ENCODE results near the gene AKAP13.
A peak's percentile ranks its signal among the peaks of the same experiment; 100 is the strongest.

Gene AKAP13

DNA sequence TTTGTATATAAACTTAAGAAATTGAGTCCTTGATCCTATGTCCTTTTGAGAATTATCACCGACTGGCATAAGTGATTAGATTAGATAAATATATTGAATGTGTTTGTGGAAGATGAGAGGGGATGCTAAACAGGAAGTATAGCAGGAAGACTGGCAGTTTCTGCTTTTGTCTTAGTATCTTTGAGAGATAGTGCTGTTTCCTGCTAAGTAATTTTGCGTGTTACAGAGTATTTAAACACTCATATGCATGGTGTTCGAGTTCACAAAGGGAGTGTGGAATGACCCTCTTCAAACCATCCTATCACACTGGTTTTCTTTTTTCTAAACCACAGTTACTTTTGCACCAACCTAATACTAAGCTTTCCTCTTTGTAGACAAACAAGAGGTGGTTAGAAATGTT is 308.3 kb downstream of the AKAP13 start:
- no peak for DNase-seq

DNA sequence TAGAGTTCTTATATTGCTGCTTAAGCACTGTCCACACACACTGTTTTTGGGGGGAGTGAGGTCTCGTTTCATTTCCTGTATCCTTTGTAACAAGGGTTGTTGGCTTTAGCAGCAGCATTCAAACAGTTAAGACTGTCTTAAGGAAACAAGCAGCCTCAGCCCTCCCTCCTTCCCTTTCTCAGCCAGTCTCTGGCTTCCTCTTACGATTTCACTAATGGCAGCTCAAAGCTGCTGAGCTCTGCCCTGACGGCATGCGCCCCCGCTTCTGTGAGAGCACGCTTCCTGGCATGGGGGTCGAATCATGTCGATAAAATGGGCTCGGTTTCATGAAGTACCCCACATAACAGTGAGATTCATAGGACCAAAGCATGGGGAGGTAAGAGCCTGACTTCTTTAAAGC is 309.3 kb downstream of the AKAP13 start:
- peak; percentile 51 for DNase-seq

DNA sequence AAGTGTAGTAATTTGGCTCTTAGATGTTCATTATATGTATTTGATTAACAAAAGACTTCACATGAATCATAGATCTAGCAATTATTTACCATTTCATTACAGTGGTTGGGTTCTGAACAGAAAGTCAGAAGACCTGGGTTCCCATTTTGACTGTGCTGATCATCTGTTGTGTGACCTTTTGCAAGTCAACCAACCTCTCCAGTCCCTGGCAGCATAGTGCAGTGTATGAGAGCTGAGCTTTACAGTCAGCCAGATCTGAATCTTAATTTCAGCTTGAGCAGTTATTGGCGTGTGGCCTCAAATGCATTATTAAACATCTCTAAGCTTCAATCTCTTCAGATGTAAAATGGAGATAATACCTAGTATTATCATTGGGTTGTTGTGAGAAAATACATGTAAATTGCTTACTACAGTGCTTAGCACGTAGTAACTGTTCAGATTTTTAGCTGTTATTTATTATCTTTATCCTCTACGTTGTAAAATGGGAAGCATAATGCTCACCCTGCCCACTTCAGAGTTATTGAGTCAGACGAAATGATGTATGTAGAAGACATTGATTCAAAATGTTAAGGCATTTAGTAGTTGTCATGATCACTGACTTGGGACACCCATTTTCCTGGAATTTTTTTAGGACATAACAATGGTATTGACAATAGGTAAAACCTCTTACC is 310.3 kb downstream of the AKAP13 start:
- no peak for DNase-seq

DNA sequence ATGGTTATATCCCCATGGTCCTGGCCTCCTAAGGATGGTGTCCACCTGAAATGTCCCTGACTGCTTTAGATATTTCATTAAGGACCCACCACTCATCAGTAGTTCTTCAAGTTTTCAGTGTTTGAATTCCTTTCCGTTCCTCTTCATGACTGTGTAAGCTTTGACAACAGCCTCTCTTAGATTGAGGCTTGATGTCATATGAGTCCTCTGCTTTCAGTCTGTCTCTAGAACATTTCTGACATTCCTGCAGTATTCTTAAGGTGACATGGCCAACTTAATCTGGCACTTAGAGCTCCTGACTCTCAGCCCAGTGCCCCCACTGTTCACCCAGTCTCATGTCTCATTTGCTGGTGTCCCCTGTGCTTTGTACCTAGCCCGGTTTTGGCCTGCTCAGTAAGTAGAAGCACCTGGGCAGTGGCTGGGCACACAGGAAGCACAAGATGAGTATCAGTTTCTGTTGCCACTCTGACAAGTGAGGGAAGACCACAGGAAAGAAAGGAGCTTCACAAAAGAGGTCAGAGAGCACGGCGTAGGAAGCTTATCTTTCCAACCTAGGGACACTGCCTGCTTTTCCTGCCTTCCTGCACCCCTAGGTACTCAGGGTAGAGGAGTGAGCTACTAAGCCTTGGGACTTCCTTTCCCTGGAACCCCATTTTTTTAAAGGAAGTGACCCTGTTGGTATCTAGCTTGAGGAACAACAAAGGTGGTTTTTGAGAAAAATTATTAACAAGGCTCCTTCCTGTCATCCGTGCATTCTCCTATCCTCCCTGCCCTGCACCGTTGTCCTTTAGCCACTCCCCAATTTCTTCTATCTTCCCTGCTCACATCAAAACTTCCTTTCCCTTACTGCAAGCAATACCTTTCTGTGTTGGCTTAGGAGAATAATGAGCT is 311.2 kb downstream of the AKAP13 start:
- DNase-seq = no peak

DNA sequence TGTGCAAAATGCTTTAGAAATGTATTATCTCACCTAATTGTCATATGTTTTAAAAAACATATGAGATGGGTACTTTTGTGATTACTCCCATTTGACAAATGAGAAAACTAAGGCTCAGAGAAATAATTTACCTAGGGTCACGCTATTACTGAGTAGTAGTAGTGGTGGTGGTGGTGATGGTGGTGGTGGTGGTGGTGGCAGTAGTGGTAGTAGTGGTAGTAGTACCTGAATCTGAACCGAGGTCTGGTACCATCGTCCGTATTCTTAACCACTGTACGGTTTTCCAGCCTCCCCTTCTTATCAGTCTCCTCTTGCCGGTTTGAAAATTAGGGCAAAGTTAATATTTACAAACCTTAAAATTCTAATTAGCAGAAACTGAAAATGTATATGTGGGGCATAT is 311.9 kb downstream of the AKAP13 start:
- DNase-seq = no peak

DNA sequence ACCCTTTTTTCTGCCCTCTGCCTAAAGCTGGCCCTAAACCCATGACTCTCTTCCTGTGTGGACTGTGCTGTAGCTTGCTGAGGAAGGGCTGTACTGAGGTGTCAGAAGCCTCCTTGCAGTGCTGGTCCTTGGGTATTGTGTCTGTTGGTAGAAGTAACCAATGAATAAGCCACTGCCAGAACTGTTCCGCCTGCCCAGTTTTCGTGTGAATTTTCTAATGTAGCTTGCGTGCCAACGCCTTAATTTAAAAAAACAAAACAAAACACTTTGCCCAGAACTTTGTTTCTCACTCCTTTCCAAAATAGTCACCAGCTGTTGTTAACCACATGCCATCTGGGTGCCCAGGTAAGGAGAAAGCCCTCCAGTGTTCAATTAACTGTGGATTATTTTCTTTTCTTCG is 312.5 kb downstream of the AKAP13 start:
- no peak for DNase-seq

DNA sequence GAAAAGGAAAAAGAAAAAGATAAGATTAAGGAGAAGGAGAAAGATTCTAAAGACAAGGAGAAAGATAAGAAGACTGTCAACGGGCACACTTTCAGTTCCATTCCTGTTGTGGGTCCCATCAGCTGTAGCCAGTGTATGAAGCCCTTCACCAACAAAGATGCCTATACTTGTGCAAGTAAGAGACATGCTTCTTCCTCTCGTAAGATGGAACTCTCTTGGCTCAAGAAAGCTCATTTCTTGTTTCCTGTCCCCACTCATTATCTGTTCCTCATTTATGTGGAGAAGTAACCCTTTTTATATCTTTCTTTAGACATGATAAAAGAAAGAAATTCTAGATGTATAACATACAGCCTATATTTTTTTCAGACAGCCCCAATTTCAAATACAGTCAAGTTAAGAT is 312.9 kb downstream of the AKAP13 start:
- no peak for DNase-seq

DNA sequence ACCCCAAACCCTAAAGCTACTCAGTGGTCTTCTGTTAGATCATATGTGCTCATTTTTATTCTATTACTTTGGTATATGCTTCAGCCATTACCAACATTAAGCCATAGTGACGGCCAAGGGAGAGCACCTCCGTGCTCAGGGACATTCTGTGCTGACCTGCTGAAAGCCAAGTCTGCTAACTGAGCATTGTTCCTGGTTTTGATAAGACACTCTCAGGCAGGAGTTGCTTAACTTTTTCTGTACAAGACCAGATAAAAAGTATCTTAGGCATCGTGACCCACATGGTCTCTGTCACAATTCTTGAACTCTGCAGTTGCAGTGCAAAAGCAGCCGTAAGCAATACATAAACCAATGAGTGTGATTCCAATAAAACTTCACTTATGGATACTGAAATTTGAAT is 313.7 kb downstream of the AKAP13 start:
- DNase-seq = no peak

DNA sequence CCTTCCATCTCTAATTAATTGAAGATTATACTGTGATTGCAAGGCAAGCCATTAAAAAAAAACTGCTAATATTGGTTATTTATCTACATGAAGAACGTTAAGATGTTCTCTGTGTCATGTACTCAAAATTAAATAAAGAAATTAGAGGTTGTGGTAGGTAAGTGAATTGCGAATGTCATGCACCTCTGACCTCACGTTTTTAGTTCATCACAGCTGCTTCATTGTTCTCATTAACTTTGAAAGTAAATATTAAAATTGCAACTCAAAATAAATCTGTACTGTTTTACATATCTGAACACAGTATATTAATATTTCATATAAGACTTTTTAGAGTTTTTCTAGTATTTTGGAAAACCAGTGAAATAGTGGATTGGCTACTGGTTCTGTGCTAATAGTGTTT is 320.4 kb downstream of the AKAP13 start:
- no peak for DNase-seq

DNA sequence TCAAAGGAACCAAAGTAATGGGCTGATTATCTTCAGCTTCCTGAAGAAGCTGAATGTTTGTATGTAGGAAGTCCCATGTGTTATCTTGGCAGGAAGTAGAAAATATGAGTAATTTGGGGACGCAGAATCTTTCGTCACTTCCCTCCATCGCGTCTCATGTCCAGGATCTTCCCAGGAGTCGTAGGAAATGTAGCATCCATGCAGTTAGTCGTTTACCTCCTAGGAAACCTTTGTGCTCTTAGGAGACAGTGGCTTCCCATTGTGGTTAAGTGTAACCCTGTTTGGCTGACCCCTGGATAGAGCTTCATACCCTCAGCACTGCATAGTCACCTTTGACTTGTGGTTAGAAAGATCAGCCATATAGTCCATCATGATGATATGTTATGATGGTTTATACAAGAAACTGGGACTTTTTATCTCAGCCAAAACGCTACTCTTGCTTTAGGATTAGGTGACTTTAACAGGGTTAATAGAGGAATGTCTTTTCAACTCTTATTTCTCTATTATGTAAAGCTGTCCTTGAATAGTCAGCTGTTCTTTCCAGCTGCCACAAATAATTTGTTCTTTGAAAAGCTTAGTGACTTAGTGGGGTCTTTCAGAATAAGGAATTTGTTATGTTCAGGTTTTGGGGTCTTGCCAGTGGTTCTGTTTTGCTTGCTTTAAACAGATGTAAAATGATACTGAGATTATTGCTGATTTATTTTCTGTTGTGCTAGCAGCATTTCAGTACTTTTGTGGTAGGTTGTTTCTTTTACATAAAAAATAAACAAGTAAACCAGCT is 322.1 kb downstream of the AKAP13 start:
- peak; percentile 48 for DNase-seq

DNA sequence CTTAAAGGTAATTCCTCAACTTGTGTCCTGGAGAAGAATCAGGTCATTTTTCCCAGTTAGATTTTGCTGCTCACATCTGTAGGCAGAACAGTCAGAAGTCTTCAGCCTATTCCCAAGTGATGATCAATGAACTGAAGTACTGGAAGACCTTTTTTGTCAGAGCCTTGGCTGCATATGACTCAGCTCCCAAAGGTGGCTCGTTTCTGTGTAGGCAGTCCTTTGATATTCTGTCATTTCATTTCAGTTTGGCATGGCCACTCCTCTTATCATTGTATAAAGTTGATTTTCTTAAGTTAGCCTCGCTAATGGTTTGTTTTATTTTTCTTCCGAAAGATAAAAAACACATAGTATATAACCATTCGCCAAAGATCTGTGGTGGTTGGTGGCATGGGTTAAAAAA is 323.7 kb downstream of the AKAP13 start:
- no peak for DNase-seq

DNA sequence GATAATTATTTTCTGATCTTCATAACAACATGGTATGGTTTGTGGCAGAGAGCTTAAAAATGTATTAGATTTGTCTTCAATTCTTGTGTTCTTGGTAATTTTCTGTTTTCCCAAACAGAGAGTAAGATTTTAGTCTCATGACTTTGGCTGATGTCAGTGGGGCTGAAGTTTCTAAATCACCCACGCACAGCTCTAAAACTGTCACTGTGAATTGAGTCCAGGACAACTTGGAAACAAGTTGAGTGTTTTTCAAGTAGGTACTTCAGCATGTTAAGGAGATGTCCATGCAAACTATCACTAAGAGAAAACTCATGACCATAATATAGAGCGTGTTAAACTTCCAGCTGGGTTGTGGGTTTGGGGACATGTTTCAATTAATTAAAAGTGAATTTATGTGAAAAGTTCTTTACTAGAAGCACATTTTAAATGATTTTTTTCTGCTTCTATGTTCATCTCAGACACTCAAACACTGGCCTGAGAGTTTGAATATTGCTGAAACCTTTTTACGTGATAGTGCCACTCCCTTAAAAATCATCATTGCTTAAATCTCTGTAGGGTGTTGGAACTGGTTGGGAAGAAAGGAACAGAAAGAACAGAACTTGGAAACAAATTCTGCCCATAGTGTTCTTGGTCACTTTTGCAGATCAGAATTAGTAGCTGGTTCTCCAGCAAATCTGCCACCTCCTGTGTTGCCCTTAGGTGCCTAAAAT is 324.5 kb downstream of the AKAP13 start:
- no peak for DNase-seq

DNA sequence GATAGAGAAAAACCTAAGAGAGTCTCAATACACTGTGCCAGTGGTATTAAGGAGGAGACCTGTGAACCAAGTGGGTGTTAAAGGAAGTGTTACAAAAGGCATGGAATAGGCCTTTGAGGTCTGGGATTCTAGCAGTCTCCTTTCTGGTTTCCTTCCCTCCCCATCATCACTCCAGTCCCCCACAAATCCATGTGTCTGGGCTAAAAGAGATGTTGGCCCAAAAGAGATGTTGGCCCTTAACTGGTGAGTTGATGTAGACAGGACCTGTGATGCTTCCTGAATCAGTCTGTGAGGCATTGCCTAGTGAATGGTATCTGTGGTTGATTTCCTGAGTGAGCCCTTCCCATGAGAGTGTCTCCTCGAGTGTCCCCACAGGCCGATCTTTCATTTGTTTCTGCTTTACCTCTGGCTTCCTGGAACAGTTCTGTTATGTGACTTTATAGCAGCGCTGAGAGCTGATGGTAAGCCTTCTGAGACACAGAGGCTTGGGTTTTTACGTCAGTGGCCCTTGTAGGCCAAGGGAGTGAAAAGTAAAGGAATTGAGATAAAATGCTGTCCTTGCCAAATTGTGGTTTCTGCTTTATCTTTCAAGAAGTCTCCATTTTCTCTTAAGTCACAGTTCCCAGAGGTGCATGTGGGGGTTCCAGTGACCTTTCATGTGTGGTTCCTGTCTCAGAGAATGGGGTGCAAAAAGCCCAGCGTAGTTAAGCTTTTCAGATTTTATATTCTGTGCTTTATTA is 326.5 kb downstream of the AKAP13 start:
- DNase-seq = no peak

DNA sequence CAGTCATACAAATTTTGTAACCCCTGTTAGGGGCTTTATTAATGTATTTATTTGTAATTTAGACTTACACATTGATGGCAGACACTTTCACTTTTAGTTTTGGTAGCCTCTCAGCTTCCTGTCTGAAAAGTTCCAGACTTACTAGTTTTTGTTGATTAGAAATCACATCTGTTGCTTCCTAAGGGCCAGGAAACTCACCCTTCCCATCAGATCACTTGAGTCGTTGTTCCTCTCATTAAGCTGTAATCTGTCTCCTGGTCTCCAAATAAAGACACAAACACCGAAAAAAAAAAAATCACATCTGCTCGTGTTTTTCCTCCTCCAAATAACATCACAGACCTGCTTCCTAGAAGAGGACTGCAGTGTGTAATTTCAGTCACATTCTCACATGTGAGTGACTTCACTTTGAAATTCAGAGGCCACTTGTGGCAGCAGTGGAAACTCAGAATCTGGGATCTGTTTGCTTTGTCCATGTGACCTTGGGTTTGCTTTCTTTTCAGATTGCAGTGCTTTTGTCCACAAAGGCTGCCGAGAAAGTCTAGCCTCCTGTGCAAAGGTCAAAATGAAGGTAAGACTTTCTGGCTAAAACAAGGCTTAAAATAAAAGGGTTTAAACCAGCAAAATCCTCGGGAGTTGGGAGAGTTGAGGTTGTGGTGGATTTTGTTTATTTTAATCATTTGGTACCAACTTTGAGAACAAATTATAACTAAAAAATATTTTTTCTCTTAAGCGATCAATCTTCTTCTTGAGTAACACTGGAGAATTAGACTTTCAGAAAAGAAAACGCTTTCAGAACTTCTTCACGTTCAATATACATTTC is 327.3 kb downstream of the AKAP13 start:
- no peak for DNase-seq

DNA sequence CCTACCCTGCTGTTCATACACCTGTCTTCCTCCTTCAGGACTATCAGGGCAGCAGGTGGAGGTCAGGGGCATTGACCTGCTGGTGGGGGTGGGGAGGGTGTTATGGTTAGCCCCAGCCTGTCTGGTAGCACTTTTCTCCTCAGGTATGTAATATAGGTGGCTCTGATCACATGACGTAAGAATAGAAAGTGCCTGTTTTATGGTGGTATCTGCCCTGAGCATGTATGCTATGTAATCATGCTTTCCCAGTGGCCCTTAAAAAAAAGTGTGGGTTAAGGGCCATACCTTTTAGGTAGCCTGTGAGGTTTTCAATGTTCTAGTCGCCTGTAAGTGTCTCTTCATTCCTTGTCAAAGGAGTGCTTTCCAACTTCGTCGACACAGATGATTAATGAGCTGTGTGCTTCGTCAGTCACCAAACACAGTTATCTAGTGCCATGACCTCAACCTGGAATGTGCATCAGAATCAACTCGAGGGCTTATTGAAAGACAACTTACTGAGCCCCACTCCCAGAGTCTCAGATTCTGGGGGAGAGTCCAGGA is 328.1 kb downstream of the AKAP13 start:
- DNase-seq = peak; percentile 34

DNA sequence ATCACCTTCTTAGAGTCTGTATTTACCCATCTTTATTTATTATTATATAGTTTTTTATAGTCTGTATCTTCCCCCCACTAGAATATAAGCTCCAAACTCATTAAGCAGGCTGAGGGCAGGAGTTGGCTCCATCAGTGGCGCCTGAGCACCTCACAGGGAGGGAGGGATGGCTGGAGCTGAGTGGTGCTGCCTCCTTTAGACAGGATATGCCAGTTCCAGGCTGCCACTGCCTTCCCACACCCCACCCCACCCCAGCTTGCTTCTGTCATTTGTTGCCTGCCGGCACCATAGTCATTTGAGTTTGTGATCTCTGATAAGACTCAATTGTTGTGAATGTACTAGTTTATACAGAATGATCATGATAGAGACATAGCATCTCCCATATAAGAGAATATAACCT is 328.8 kb downstream of the AKAP13 start:
- no peak for DNase-seq

DNA sequence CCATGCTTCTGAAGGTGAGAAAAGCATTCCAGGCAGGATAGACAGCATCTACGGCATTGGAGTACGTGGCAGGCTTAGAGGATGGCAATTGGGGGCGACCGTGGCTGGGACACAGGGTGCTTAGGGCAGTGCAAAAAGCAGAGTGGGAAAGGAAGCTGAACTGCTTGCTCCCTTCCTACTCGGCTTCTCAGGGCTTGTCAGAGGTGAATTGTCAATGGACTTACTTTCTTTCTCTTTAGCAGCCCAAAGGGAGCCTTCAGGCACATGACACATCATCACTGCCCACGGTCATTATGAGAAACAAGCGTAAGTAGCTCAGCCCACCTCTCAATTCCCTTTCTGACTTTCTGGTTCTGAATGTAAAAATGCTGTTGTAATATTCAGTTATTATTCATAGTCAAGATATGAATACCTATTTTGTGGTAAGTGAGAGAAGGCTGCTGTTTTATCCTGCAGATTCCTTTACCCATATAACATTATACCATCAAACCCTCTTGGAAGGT is 330.0 kb downstream of the AKAP13 start:
- DNase-seq = no peak

DNA sequence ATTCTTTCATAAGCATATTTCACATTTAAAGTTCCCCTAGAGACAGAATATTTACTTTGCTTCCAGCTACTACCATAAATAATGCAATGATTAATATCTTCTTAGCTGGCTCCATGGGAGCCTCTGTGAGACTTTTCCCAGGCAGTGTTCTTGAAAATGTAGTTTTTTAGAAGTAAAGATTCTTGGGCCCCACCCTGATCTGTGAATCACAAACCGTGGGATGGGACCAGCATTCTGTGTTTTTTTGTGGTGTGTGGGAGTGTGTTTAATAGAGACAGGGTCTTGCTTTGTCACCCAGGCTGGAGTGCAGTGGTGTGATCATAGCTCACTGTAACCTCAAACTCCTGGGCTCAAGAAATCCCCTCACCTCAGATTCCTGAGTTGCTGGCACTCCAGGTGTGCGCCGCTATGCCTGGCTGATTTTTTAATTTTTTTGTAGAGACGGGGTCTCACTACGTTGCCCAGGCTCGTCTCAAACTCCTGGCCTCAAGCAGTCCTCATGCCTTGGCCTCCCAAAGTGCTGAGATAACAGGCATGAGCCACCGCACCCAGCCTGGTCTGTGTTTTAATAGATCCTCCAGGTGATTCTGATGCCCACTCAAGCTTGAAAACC is 331.3 kb downstream of the AKAP13 start:
- DNase-seq = no peak

DNA sequence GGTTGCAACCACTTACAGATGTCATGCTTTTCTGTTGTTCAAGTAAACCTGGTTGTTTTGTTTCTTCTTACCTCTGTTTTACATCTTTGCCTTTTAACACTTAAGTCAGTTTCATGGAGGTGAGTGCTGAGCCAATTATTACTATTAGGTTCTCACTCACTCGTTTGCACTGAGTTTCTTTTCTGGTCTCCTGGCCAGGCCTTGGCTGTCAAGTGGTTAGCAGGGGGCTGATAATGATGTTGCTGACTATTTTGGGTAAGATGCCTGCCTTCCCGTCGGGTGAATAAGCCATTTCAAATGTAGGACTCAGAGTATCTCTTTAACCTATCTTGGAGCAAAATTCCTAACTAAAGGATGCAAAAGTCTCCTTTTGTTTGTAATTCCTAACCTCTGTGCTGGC is 335.9 kb downstream of the AKAP13 start:
- DNase-seq = no peak

DNA sequence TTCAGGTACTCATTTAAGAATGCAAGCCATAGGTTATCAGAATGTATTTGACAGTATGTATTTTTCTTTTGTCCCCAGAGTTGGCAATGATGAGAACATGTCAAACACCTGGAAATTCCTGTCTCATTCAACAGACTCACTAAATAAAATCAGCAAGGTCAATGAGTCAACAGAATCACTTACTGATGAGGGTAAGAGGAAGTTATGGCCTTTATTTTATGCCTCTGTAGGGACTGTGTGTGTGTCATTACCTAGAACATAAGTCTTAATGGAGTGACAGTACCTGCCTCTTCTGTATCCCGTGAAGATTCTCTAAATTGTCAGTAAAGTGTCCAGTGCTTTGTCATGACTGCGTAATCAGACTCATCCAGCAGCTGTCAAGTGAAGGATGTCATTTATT is 336.8 kb downstream of the AKAP13 start:
- DNase-seq = no peak

Measured in fibroblast of skin of right biceps (primary cell).